HG02943 (cell line): ENCODE measurements around the gene SLC2A8.

Experiments used
- ATAC-seq: cut with Tn5 transposase; IDR thresholded peaks from one replicate; pipeline ENCODE4 v1.9.1; 2021; ENCODE audit warnings: mild to moderate bottlenecking, low read depth, moderate library complexity; ENCODE audit not compliant: unreplicated experiment

Gene SLC2A8

GRCh38 chr9:127451858-127452656 lies 55.1 kb downstream of the SLC2A8 start:
- ATAC-seq = peak; percentile 14

- ATAC-seq = no peak
Observed at GRCh38 chr9:127452691-127453090, 55.7 kb downstream of the SLC2A8 start.

GRCh38 chr9:127455324-127455992 lies 58.5 kb downstream of the SLC2A8 start:
- ATAC-seq = no peak

- ATAC-seq = no peak
Observed at GRCh38 chr9:127457191-127457878, 60.4 kb downstream of the SLC2A8 start.
